Raji (cell line): Measurements from ENCODE around the gene MRPL46.

Experiments
- POLR2A ChIP-seq: IDR thresholded peaks from 2 replicates; pipeline ENCODE4 v1.6.1; 2011; ENCODE audit warnings: low read depth, low read length, control low read depth; ENCODE audit not compliant: insufficient read depth

MRPL46 gene

GRCh38 chr15:88467073-88467934, at the start of gene MRPL46, which contains the start of gene MRPS11:
Gene MRPL46 (minus strand): TSS chr15:88467388. CDS start chr15:88467377, 11 bp downstream.
Gene MRPS11 (plus strand): TSS chr15:88467708. CDS start chr15:88467718, 10 bp downstream.
- TF ChIP-seq POLR2A, result peak; percentile 78

DNA sequence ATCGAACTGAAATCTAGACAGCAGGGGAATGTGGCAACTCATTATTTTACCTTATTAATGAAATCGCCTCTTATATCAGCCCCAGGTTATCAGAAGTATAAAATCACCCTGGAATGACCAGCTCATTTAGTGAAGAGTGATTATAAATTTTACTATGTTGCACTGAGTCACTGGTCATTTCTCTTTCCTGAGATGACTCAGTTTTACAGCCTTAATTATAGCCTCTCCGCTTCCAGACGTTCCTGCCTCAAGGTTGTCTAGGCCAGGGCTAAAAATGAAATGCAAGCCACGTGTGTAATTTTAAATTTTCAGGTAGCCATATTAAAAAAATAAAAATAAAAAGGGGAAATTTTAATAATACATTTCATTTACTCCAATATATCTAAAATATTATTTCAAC, 46.0 kb upstream of the MRPL46 start:
- no peak for TF ChIP-seq POLR2A

DNA sequence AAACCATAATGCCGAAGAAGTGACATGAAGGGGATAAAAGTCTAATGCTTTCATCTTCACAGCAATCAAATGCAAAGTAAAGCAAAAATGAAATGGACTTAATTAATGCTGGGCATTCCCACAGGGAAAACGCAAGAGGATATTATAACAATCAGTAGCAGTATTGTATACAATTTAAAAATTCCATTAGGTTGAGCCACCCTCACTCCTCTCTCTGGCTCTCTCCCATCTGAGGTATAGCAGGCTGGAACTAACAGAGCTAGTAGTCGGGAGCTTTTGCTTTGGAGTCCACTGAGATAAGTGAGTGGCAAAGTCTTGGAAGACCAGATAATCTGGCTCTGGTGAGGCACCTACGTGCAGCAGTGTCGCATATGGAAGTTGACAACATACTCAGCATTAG, 45.4 kb upstream of the MRPL46 start:
- no peak for TF ChIP-seq POLR2A

GRCh38 chr15:88512078-88512477, 44.9 kb upstream of the MRPL46 start:
- TF ChIP-seq POLR2A, result no peak

DNA sequence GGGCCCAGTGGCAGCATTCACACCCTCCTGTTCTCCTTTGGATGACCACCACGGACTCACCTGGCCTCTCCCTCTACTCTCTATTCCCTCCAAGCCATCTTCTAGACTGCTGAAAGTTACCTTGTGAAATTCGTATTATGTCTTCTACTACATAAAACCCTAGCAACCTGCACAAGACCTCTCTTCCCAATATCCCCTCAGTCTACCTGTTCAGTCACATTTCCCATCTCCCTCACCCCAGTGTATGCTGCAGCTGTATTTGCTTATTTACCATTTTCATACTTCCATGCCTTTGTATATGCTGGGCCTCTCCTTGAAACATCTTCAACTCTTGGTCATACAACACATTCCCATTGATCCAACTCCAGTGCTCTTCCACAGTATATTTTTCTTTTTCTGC, 44.0 kb upstream of the MRPL46 start:
- no peak for TF ChIP-seq POLR2A

GRCh38 chr15:88509964-88510363, 42.8 kb upstream of the MRPL46 start:
- no peak for TF ChIP-seq POLR2A

DNA sequence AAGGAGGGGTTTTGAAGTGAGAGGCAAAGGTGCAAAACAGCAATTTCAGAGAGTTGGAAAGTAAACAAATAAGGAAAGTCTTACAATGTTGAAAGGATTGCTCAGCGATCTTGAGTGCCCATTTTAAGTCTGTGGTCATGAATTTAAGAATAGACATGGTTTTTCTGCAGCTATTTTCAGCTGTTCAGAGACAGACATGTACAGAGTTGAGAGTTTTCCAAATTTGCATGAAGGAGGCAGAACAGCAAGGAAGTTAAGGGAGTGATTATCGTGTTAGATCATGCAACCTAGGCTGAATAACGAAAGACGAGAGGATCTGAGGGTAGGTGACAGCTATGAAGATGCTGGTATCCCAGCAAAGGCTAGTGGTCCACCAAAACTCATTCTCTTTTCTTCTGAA, 42.1 kb upstream of the MRPL46 start:
- no peak for TF ChIP-seq POLR2A

GRCh38 chr15:88506628-88507027, 39.4 kb upstream of the MRPL46 start:
- no peak for TF ChIP-seq POLR2A

- no peak for TF ChIP-seq POLR2A
Observed at GRCh38 chr15:88505721-88506120, 38.5 kb upstream of the MRPL46 start.

DNA sequence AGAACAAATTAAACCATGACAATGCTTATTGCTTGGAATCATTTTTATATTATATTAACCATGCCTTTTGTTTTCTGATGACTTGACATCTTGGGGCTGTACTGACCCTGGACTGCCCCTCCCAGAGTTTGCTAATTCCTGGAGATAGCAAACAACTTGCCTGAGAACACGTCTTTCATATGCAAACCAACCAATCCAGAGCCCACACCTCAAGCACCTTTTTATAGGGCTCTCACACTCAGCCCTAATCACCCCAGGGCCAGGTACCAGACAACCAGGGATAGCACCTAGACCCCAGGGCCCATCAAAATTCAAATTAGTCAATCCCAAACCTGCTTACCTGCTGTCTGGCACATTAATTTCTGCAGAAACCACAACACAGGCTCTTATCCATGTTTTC, 37.3 kb upstream of the MRPL46 start:
- no peak for TF ChIP-seq POLR2A

DNA sequence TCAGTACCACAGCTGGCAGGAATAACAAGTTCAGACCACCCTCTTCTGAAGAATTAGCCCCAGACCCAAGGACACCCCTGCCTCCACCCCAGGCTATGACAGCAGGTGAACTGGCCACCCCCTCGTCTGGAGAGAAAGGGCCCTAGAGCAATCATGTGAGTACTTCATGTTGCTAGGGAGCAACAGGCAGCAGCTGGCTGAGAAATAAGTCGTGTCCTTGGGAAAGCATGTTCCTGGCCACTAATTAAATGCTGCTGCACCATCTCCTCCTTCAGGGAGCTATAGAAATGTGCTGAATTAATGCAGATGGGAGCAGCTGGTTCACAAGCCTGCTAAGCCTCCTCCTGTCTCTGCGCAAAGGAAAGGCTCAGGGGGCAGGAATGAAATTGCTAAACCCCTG, 31.8 kb upstream of the MRPL46 start:
- TF ChIP-seq POLR2A, result no peak

DNA sequence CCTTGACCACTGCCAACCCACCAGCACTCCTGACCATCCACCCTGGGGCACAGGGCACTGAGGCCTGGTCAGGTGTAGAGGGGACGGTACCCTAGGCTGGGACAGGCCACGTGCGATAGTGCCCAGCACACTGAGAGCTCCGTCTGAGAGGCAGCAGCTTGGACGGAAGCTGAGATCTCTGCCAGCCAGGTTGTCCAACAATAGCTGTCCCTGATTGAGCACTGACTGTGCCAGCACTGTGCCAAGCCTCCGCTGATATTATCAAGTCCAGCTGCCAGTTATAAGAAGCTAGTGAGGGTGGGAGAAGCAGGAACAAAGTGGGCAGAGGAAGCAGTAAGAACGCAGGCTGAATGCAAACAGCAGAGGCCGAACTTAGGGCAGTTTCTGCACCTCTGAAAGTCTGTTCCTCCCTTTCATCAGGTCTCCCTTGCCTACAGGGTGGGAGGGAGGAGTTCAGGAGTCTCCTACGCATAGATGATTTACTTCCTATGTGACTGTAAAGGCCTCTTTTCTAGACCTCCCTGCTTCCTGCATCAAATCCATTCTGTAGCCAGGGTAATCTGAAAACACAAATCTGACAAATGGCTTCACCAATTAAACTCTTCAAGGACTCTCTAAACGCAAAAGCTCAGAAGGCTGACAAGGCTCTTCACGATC, 30.0 kb upstream of the MRPL46 start:
- TF ChIP-seq POLR2A, result no peak

DNA sequence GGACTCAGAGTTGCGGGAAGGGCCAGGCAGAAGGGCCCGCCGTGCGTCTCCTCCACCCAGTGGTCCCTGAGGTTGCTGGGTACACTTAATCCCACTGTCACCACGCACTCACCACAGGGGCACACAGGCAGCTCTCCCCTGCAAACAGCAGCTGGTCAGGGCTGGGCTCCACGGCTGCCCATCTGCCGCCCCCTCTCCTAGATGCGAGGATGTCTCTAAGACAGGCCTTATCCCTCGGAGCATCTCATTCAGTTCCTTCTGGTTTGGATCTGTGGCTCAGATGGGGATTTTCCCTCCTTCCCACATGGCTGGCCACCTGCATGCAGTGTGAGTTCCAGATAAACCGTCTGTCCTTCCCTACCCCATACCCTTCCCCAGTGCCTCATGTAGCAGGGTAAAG, 26.7 kb upstream of the MRPL46 start:
- no peak for TF ChIP-seq POLR2A

DNA sequence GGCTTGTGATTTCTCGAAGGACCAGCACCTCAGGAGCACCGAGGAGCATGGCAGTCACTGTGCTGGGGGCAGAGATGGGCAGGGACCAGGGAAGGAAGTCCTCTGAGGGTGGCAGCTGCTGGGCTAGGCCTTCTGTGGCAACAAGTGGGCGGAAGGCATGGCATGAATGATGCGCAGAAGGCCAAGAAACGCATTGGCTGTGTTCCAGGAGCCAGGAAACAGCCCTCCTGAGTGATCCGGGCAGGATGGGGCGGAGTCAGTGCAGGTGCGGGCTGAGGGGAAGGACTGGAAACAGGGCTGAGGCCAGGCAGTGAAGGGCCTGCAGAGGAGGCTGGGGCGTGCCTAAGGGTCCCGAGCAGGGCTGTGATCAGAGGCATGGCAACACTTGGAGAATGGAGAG, 24.0 kb upstream of the MRPL46 start:
- no peak for TF ChIP-seq POLR2A

DNA sequence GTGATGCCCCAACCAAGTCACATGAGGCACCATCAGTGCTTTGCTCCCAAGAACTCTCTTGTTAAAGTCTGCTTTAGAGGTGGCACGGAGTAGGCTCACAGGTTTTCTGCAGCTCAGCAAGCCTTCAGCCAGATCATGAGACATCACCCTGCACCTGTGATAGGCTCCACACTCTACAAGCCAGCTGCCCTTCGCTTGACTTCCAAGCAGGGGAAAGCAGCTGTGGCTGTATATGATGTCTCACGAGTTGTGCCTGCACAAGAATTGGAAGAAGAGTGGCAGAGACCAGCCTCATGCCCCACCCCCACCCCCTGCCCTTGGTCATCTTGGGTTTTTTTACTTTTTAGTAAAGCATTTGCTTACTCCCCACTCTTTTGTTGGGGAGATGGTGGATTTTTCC, 22.8 kb upstream of the MRPL46 start:
- TF ChIP-seq POLR2A, result no peak

DNA sequence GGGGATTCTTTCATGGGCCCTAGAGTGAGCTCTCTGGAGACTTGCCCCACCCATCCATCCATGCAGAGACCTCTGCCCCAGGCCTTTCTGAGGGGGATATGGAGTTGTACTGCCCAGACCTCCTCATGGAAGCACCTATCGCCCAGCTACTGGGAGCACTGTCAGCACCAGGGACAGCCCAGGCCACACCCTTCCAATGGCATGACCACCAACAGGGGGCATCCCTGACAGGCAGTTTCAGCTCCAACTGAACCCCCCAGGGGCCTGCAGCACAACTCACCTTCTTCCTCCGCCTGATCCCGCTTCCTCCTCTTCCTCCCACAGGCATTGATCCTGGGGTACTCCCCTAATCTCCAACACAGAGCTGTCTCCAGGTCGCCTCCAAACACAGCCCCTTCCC, 22.1 kb upstream of the MRPL46 start:
- no peak for TF ChIP-seq POLR2A
